SU-DHL-6 (cell line): Measurements from ENCODE around the gene BAHCC1.

Source experiments
- CTCF ChIP-seq: fragments of 200-600 bp; sonication (generic); IDR thresholded peaks from one replicate; pipeline ENCODE4 v1.5.1; 2017; ENCODE audit warnings: antibody characterized with exemption, mild to moderate bottlenecking, low read length, moderate library complexity; ENCODE audit not compliant: insufficient read depth, poor library complexity, severe bottlenecking
- EZH2phosphoT487 ChIP-seq: fragments of 200-600 bp; sonication (generic), shearing (Covaris generic); conservative IDR thresholded peaks from 2 replicates; pipeline ENCODE4 v1.6.1; 2018; ENCODE audit warnings: mild to moderate bottlenecking, antibody characterized with exemption, low read length, moderate library complexity, mixed read lengths

- no peak for TF ChIP-seq CTCF
- no peak for TF ChIP-seq EZH2phosphoT487
These were observed 10.3 kb upstream of the BAHCC1 start for GRCh38 chr17:81384929-81385319.
